DOHH2 (cell line): ENCODE measurements around the gene AKAP13.

Source experiments
- EZH2phosphoT487 ChIP-seq: fragments of 200-600 bp; sonication (generic); IDR thresholded peaks from 2 replicates; pipeline ENCODE4 v1.6.1; 2017; ENCODE audit warnings: borderline replicate concordance, mild to moderate bottlenecking, antibody characterized with exemption, low read length, moderate library complexity, mixed read lengths
- TF ChIP-seq, protein P1 (sequence below): fragments of 200-600 bp; sonication (generic); IDR thresholded peaks from one replicate; pipeline ENCODE4 v1.5.1; 2014; ENCODE audit warnings: antibody characterized with exemption, mild to moderate bottlenecking, low read depth, low read length; ENCODE audit not compliant: poor library complexity, severe bottlenecking

DNA sequence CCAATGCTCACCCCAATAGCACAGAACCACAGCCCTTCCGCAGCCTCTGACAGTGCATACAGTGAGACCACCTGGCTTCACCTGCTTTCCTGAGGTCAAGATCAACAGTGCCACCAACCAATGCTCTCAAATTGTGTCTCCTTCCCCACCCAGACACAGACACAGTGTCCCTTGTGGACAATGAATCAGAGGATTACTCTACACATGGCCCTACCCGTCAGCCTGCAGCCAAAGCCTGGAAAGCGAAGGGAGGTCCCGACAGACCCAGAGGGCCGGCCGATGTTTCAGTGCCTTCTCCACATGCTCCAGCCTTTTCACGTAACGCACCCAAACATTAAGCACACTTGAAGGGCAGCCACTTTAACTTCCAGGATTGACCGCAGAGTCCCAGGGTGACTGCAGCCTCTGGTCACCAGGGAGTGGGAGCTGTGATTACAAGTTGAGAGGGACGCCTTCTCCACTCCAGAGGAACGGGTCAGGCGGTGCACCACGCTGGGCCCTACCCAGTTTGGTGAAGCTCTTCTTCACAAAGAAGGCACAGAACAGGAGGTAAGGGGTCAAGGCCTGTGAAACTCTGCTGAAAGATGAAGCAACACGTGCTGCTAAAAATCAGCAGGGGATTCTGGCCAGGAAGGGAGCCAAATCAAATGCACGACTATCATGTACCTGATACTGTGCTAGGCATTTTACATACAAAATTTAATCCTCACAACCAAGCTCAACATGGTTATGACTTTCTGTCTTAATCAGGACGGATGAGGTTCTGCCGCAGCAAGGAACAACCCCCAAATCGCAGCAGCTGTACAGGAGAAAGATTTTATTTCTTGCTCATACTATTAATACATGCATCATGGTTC is 397.1 kb downstream of the AKAP13 start:
- TF ChIP-seq, protein P1, sequence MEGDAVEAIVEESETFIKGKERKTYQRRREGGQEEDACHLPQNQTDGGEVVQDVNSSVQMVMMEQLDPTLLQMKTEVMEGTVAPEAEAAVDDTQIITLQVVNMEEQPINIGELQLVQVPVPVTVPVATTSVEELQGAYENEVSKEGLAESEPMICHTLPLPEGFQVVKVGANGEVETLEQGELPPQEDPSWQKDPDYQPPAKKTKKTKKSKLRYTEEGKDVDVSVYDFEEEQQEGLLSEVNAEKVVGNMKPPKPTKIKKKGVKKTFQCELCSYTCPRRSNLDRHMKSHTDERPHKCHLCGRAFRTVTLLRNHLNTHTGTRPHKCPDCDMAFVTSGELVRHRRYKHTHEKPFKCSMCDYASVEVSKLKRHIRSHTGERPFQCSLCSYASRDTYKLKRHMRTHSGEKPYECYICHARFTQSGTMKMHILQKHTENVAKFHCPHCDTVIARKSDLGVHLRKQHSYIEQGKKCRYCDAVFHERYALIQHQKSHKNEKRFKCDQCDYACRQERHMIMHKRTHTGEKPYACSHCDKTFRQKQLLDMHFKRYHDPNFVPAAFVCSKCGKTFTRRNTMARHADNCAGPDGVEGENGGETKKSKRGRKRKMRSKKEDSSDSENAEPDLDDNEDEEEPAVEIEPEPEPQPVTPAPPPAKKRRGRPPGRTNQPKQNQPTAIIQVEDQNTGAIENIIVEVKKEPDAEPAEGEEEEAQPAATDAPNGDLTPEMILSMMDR: no peak
- no peak for TF ChIP-seq EZH2phosphoT487
